Chondrocyte (in vitro differentiated cells): ENCODE measurements around the gene PRKAG2. TPM values are rescaled to one million over a fixed set of nuclear protein-coding genes. Genes with fewer than 3 reads are reported as not detected.

ENCODE experiments used
- DNase-seq: peaks from one replicate; pipeline ENCODE4 v3.0.0; 2021; ENCODE audit warnings: mixed read lengths, low spot score
- H3K27ac Mint-ChIP-seq: one replicate; pipeline ENCODE4 v1.8.0; 2021; ENCODE audit warnings: mild to moderate bottlenecking, moderate library complexity, mixed read lengths; ENCODE audit not compliant: unreplicated experiment
- H3K27me3 Mint-ChIP-seq: 2 replicates; pipeline ENCODE4 v1.8.0; 2021; ENCODE audit warnings: low read depth, mixed read lengths
- H3K36me3 Mint-ChIP-seq: 2 replicates; pipeline ENCODE4 v1.8.0; 2021; ENCODE audit warnings: low read depth, mixed read lengths
- H3K4me1 Mint-ChIP-seq: 2 replicates; pipeline ENCODE4 v1.8.0; 2021; ENCODE audit warnings: low read depth, mild to moderate bottlenecking, mixed read lengths
- H3K4me3 Mint-ChIP-seq: one replicate; pipeline ENCODE4 v1.8.0; 2021; ENCODE audit warnings: mild to moderate bottlenecking, moderate library complexity, mixed read lengths; ENCODE audit not compliant: unreplicated experiment
- H3K9me3 Mint-ChIP-seq: 2 replicates; pipeline ENCODE4 v1.8.0; 2021; ENCODE audit warnings: low read depth, mixed read lengths
- total RNA-seq: library from RNA; stranded (reverse); gene quantifications from 3 replicates; pipeline ENCODE4 v1.2.1, GENCODE V29; 2021
- TF ChIP-seq, protein P1 (sequence below): fragments of 200-600 bp; sonication (generic); IDR thresholded peaks from 2 replicates; pipeline ENCODE4 v1.5.0; 2021; ENCODE audit warnings: antibody characterized with exemption, mild to moderate bottlenecking, moderate library complexity

PRKAG2 gene
- total RNA-seq, 1 donor from 2014 or later = 35.4 TPM

DNA sequence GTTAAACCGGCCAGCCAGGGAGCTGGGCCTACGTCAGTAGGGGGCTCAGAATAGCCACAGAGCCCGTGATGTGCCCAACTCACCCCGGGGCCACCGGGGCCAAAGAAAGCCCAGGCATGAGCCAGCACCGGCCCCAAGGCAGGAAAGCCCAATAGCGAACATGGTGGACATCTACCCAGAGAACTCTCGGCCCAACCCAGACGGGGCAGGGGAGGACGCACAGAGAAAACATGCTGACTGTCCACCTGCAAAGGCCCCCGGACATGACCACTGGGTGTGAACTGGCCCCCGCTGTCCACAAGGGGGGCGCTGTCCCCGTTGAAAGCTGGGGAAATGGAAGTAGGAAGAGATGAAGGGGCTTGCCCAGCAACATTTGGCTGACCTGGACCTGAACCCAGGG, 169.2 kb downstream of the PRKAG2 start:
- H3K27ac Mint-ChIP-seq = no peak overlapping the region
- no peaks in the 10 kb centered on the region for H3K36me3 Mint-ChIP-seq
- peaks cover 6% of the 10 kb centered on the region for H3K27me3 Mint-ChIP-seq
- DNase-seq = no peak
- H3K9me3 Mint-ChIP-seq = no peaks in the 10 kb centered on the region
- H3K4me1 Mint-ChIP-seq = peaks cover 16% of the 10 kb centered on the region
- TF ChIP-seq, protein P1, sequence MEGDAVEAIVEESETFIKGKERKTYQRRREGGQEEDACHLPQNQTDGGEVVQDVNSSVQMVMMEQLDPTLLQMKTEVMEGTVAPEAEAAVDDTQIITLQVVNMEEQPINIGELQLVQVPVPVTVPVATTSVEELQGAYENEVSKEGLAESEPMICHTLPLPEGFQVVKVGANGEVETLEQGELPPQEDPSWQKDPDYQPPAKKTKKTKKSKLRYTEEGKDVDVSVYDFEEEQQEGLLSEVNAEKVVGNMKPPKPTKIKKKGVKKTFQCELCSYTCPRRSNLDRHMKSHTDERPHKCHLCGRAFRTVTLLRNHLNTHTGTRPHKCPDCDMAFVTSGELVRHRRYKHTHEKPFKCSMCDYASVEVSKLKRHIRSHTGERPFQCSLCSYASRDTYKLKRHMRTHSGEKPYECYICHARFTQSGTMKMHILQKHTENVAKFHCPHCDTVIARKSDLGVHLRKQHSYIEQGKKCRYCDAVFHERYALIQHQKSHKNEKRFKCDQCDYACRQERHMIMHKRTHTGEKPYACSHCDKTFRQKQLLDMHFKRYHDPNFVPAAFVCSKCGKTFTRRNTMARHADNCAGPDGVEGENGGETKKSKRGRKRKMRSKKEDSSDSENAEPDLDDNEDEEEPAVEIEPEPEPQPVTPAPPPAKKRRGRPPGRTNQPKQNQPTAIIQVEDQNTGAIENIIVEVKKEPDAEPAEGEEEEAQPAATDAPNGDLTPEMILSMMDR = no peak
- H3K4me3 Mint-ChIP-seq = no peak overlapping the region

DNA sequence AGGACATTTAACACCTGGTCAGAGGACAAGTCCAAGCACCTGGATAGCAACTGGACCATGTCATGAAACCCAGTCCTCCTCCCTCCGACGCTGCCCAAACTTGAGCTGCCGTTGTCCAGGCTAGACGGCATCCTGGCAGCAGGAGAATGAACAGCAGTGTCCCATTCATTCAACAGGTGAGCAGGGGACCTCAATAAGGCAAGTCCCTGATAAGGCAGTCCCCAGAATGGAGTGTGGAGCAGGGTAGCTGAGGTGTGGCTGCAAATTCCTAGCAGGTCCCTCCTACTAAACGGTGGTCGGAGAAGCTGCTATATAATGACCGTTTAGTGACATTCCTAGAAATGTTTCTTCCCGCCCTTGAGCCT, 169.8 kb downstream of the PRKAG2 start:
- Mint-ChIP-seq H3K4me3 (no peak overlapping the region), H3K27ac (no peak overlapping the region), H3K27me3 (peaks cover 8% of the 10 kb centered on the region), H3K9me3 (no peaks in the 10 kb centered on the region), H3K36me3 (no peaks in the 10 kb centered on the region), H3K4me1 (peaks cover 16% of the 10 kb centered on the region)
- TF ChIP-seq, protein P1 = no peak
- no peak for DNase-seq

DNA sequence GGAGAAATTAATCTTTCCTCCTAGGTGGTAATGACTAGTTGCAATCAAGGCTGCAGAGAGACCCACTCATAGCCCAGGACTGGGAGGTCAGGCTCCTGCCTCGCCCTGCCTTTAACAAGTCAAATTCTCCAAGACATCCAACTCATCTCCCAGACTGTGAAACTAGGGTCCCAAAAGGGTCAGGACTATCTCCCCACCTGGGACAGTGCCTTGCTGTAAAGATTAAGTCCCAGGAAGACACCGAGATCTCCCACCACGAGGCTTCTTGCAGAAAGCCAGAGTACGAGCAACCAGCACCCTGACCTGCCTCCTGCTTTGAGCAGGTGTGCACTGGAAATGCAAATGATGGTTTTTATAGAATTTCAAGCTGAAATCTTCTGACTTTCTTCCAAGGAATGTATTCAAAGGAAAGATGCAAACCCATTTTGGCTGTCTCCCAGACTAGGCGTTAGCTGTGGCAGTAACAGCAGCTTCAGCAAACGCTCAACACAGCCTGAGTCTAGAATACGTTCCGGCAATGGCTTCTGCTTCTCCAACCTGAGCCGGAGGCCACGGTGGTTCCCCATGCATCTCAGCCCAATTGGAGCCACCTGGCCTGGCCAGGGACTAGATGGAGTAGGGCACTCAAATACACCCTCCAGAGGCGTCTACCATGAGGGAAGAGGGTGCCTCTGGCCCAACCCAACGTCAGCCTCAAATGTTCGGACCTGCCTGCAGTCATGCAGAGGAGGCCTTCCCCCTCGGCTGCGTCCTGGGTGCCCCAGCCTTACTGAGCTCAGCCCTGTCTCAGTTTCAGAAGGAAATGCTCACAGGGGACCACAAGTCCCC, 170.4 kb downstream of the PRKAG2 start:
- DNase-seq = no peak
- Mint-ChIP-seq H3K36me3 (no peaks in the 10 kb centered on the region), H3K4me3 (no peak overlapping the region), H3K27ac (no peak overlapping the region), H3K27me3 (peaks cover 8% of the 10 kb centered on the region), H3K9me3 (no peaks in the 10 kb centered on the region), H3K4me1 (peaks cover 16% of the 10 kb centered on the region)
- TF ChIP-seq, protein P1 = no peak

DNA sequence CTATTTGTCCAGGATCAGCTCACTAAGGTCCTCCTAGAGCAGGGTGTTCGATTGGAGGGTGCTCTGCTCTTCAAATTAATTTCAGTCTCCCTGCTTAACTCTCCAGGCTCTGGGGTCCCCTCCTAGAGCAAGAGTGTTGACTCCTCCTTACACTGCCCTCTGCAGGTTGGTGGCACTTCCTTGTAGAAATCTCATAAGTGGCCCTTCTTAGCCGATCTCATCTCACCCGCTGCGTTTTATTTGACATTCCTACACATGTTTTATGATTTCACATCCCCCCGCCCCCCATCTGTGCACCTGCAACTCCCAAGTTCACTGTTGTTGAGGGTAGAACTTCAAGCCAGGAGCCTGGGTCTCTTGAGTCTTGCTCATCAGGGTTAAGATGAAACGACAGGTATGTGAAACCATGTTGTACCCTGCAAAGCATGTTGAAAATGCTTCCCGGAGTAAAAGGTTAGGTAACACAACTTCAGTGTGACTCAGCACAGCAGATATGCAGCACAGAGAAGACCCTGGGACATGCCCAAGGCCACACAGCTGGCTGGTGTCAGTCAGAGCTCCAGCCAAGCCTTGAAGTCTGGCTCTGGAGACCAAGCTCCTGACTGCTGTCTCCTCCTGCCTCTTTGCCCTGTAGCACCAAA, 171.2 kb downstream of the PRKAG2 start:
- no peak for DNase-seq
- Mint-ChIP-seq H3K9me3 (no peaks in the 10 kb centered on the region), H3K27ac (no peak overlapping the region)

DNA sequence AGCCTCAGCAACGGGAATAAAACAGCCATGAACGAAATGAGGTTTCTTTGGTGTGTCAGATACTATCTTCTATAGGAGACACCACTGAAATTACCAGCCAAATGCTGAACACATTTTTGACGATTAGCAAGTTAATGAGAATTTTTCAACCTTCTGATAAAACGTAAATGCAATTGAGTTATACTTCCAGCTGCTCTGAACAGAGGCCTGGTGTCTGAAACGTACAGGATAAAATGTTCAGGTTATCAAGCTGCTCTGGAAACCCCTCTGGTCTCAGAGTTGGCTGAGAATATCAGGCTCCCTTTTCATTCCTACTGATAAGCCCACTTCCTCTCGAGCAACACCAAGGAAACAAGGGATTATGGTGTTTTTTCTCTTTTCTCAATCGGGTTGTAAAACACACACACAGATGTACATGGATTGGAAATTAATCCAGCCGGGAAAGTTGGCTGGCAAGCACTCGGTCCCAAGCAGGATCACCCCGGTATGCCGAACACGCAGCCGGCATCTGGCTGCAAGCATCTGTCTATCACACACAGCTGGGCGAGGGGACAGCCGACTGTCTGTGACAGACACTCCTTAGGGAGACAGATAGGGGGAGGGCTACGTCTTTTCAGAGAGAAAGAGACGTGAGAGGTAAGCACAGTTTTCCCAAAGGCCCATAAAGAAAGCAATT, 171.8 kb downstream of the PRKAG2 start:
- Mint-ChIP-seq H3K36me3 (no peaks in the 10 kb centered on the region), H3K9me3 (no peaks in the 10 kb centered on the region), H3K27me3 (peaks cover 9% of the 10 kb centered on the region), H3K27ac (no peak overlapping the region), H3K4me3 (no peak overlapping the region), H3K4me1 (peaks cover 18% of the 10 kb centered on the region)
- DNase-seq = no peak
- TF ChIP-seq, protein P1 = no peak

More for the DNA sequence above, 171.2 kb downstream of the PRKAG2 start:
- peaks cover 16% of the 10 kb centered on the region for H3K4me1 Mint-ChIP-seq
- H3K4me3 Mint-ChIP-seq = no peak overlapping the region
- TF ChIP-seq, protein P1 = peak; percentile 81
- peaks cover 9% of the 10 kb centered on the region for H3K27me3 Mint-ChIP-seq
- H3K36me3 Mint-ChIP-seq = no peaks in the 10 kb centered on the region
